Neural cell (in vitro differentiated cells): ENCODE data around the gene AP1M1.

Experiments
- CTCF ChIP-seq: fragments of 450-650 bp; IDR thresholded peaks from 2 replicates; pipeline ENCODE4 v1.5.1; 2014; ENCODE audit warnings: antibody characterized with exemption, mild to moderate bottlenecking, moderate library complexity; ENCODE audit not compliant: poor library complexity, severe bottlenecking
- EZH2 ChIP-seq: fragments of 200-600, 300-800 bp; shearing (Covaris generic), sonication (generic); IDR thresholded peaks from 2 replicates; pipeline ENCODE4 v1.6.1; 2014; ENCODE audit warnings: antibody characterized with exemption, low read length, borderline replicate concordance, mild to moderate bottlenecking; ENCODE audit not compliant: insufficient read depth, poor library complexity, severe bottlenecking
- POLR2AphosphoS5 ChIP-seq: IDR thresholded peaks from 2 replicates; pipeline ENCODE4 v1.6.1; 2012
- RAD21 ChIP-seq: fragments of 450-650 bp; conservative IDR thresholded peaks from 2 replicates; pipeline ENCODE4 v1.6.1; 2014; ENCODE audit warnings: antibody characterized with exemption, mild to moderate bottlenecking, moderate library complexity
- TAF1 ChIP-seq: IDR thresholded peaks from 2 replicates; pipeline ENCODE4 v1.6.1; 2012; ENCODE audit warnings: low read depth

GRCh38 chr19:16167055-16167454 lies 30.7 kb upstream of the AP1M1 start:
- TF ChIP-seq RAD21, result no peak
- TF ChIP-seq TAF1, result no peak
- TF ChIP-seq CTCF, result no peak
- no peak for TF ChIP-seq POLR2AphosphoS5
- TF ChIP-seq EZH2, result no peak
